Osteoblast (primary cell): ENCODE results near the gene UBE2E3. TPM values are rescaled to one million over a fixed set of nuclear protein-coding genes. Genes with fewer than 3 reads are reported as not detected.

ENCODE experiments used
- DNase-seq: peaks from one replicate; pipeline ENCODE4 v3.0.0; 2011; ENCODE audit warnings: low spot score, mixed read lengths; ENCODE audit not compliant: insufficient read length; ENCODE audit errors: missing footprints
- H2AFZ ChIP-seq: 2 replicates; pipeline ENCODE4 v1.6.0; 2011; ENCODE audit warnings: mild to moderate bottlenecking, low read length
- H3K27ac ChIP-seq: 2 replicates; pipeline ENCODE4 v1.5.1; 2011; ENCODE audit warnings: mild to moderate bottlenecking, low read depth, low read length, moderate library complexity
- H3K27me3 ChIP-seq: 2 replicates; pipeline ENCODE4 v1.6.0; 2012; ENCODE audit warnings: mild to moderate bottlenecking, control low read depth, inconsistent platforms, low read length, moderate library complexity; ENCODE audit not compliant: insufficient read depth
- H3K36me3 ChIP-seq: 2 replicates; pipeline ENCODE4 v1.5.1; 2011; ENCODE audit warnings: mild to moderate bottlenecking, low read length, control low read depth, moderate library complexity; ENCODE audit not compliant: insufficient read depth
- H3K4me1 ChIP-seq: 2 replicates; pipeline ENCODE4 v1.5.1; 2011; ENCODE audit warnings: mild to moderate bottlenecking, low read length, control low read depth, moderate library complexity; ENCODE audit not compliant: insufficient read depth
- H3K4me2 ChIP-seq: 2 replicates; pipeline ENCODE4 v1.6.0; 2011; ENCODE audit warnings: mild to moderate bottlenecking, low read length; ENCODE audit not compliant: insufficient read depth
- H3K4me3 ChIP-seq: fragments of 200-600 bp; sonication (generic); 3 replicates; pipeline ENCODE4 v1.5.1; 2012; ENCODE audit warnings: mild to moderate bottlenecking, low read length, inconsistent platforms; ENCODE audit not compliant: insufficient read depth
- H3K79me2 ChIP-seq: 2 replicates; pipeline ENCODE4 v1.6.0; 2012; ENCODE audit warnings: mild to moderate bottlenecking, low read length, control low read depth, inconsistent platforms; ENCODE audit not compliant: insufficient read depth
- H3K9me3 ChIP-seq: 2 replicates; pipeline ENCODE4 v1.5.1; 2011; ENCODE audit warnings: low read depth, low read length, control low read depth
- H4K20me1 ChIP-seq: 2 replicates; pipeline ENCODE4 v1.6.0; 2012; ENCODE audit warnings: mild to moderate bottlenecking, low read length, control low read depth; ENCODE audit not compliant: insufficient read depth
- CTCF ChIP-seq: IDR thresholded peaks from 2 replicates; pipeline ENCODE4 v1.5.1; 2011; ENCODE audit warnings: mild to moderate bottlenecking, low read depth, low read length, moderate library complexity; ENCODE audit errors: extremely low read depth
- total RNA-seq: library from RNA; depleted of rRNA; stranded (reverse); fragments of >200 nt; gene quantifications from 2 replicates; pipeline ENCODE4 v1.2.3, GENCODE V29; 2012

Gene UBE2E3
- total RNA-seq, 1 donor = 58.3 TPM

GRCh38 chr2:180987146-180987545, 6.7 kb downstream of the UBE2E3 start:
- no peak for DNase-seq

GRCh38 chr2:180990337-180990736, 9.9 kb downstream of the UBE2E3 start:
- no peak overlapping the region for H3K27ac ChIP-seq
- H3K4me3 ChIP-seq = no peak overlapping the region
- no peak for DNase-seq
- no peak overlapping the region for H2AFZ ChIP-seq
- H3K27me3 ChIP-seq = no peaks in the 10 kb centered on the region
- H3K36me3 ChIP-seq = peaks cover 29% of the 10 kb centered on the region
- H3K4me2 ChIP-seq = no peak overlapping the region
- H3K79me2 ChIP-seq = peaks cover 100% of the 10 kb centered on the region
- TF ChIP-seq CTCF = no peak
- H4K20me1 ChIP-seq = peaks cover 9% of the 10 kb centered on the region
- H3K9me3 ChIP-seq = no peaks in the 10 kb centered on the region
- peaks cover 11% of the 10 kb centered on the region for H3K4me1 ChIP-seq

More at GRCh38 chr2:180987146-180987545, 6.7 kb downstream of the UBE2E3 start:
- Histone ChIP-seq H3K4me1 (peaks cover 32% of the 10 kb centered on the region), H3K4me2 (no peak overlapping the region), H3K9me3 (no peaks in the 10 kb centered on the region), H3K79me2 (peaks cover 99% of the 10 kb centered on the region), H4K20me1 (peaks cover 10% of the 10 kb centered on the region), H3K36me3 (peaks cover 21% of the 10 kb centered on the region), H3K4me3 (no peak overlapping the region), H2AFZ (no peak overlapping the region), H3K27me3 (no peaks in the 10 kb centered on the region), H3K27ac (no peak overlapping the region)
- no peak for TF ChIP-seq CTCF

GRCh38 chr2:180990794-180991193, 10.4 kb downstream of the UBE2E3 start:
- Histone ChIP-seq H3K4me3 (no peak overlapping the region), H3K36me3 (peaks cover 29% of the 10 kb centered on the region), H3K79me2 (peaks cover 100% of the 10 kb centered on the region), H3K27me3 (no peaks in the 10 kb centered on the region), H2AFZ (no peak overlapping the region), H3K27ac (no peak overlapping the region), H3K4me1 (peaks cover 11% of the 10 kb centered on the region), H3K9me3 (no peaks in the 10 kb centered on the region), H3K4me2 (no peak overlapping the region), H4K20me1 (peaks cover 9% of the 10 kb centered on the region)
- no peak for TF ChIP-seq CTCF
- DNase-seq = no peak

GRCh38 chr2:180991361-180991760, 11.0 kb downstream of the UBE2E3 start:
- DNase-seq = no peak
- no peaks in the 10 kb centered on the region for H3K9me3 ChIP-seq
- H4K20me1 ChIP-seq = peaks cover 5% of the 10 kb centered on the region
- no peak overlapping the region for H2AFZ ChIP-seq
- H3K27ac ChIP-seq = no peak overlapping the region
- H3K79me2 ChIP-seq = peaks cover 100% of the 10 kb centered on the region
- TF ChIP-seq CTCF = no peak
- H3K4me2 ChIP-seq = no peak overlapping the region
- H3K27me3 ChIP-seq = no peaks in the 10 kb centered on the region
- peaks cover 29% of the 10 kb centered on the region for H3K36me3 ChIP-seq
- H3K4me3 ChIP-seq = no peak overlapping the region
- H3K4me1 ChIP-seq = peaks cover 8% of the 10 kb centered on the region
